Mucosa of rectum (tissue), 2 donors: ENCODE measurements around the gene PTPRU.

Experiments used
- H3K27ac ChIP-seq, 2 donors: one replicate each; pipeline ENCODE4 v1.7.0; 2013; ENCODE audit warnings: inconsistent platforms in 2 of 2, low read depth in 2 of 2, low read length in 2 of 2
- H3K27me3 ChIP-seq, 2 donors: one replicate each; pipeline ENCODE4 v1.7.0; 2013; ENCODE audit warnings: low read length in 2 of 2; ENCODE audit not compliant: control insufficient read depth in 2 of 2, insufficient read depth in 2 of 2
- H3K36me3 ChIP-seq, 2 donors: one replicate each; pipeline ENCODE4 v1.7.0; 2013; ENCODE audit warnings: low read length in 2 of 2; ENCODE audit not compliant: control insufficient read depth in 2 of 2, insufficient read depth in 2 of 2
- H3K4me1 ChIP-seq, 2 donors: one replicate each; pipeline ENCODE4 v1.7.0; 2013; ENCODE audit warnings: low read length in 2 of 2, mild to moderate bottlenecking in 1 of 2; ENCODE audit not compliant: control insufficient read depth in 2 of 2, insufficient read depth in 2 of 2
- H3K4me3 ChIP-seq, 2 donors: one replicate each; pipeline ENCODE4 v1.7.0; 2013; ENCODE audit warnings: low read length in 2 of 2
- H3K9ac ChIP-seq, 2 donors: one replicate each; pipeline ENCODE4 v1.7.0; 2013; ENCODE audit warnings: low read length in 2 of 2, low read depth in 1 of 2, mild to moderate bottlenecking in 1 of 2
- H3K9me3 ChIP-seq, 2 donors: one replicate each; pipeline ENCODE4 v1.7.0; 2013; ENCODE audit warnings: low read length in 2 of 2; ENCODE audit not compliant: control insufficient read depth in 2 of 2
- donor health status: healthy.
- donor health status: Normal muscosa, but diverticular disease.

The PTPRU gene

DNA sequence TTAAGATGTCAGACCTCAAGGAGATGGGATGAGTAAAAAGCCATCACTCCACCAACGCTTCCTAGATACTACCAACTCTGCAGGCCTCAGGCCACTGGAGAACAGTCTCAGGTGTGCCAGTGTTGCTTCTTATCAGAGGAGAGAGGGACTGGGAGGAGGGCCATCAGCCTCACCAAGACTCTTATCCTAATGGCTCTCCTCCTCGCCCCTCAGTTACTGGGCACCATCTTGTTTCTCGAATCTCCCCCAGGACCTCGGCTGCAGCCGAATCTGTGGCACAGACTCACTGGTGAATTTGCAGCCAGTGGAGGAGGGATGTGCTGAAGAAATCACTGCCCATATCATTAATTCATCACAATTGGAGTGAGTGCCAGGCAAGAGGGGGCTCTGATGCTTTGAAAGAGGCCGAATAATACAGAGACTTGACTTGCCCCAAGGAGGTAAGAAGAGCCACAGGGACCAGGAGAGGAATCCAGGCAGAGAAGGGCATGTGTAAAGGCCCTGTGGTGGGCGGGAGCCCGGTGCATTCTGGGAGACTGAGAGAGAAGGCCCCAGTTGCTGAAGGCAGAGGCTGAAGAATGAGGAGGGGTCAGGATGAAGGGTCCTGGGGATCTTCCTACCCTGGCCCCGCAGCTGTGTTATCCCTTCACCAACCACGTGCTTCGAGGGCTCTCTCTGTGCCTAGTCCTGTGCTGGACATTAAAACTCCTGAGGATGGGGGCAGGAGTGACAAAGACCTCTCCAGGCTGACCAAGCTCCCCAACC lies 129.8 kb downstream of the PTPRU start:
- Histone ChIP-seq H3K36me3 (no peaks in the 10 kb centered on the region), H3K27me3 (peaks cover 3 to 7% of the 10 kb centered on the region in 2 donors), H3K4me1 (no peaks in the 10 kb centered on the region), H3K27ac (no peak overlapping the region), H3K4me3 (no peak overlapping the region), H3K9me3 (no peaks in the 10 kb centered on the region), H3K9ac (no peak overlapping the region)

DNA sequence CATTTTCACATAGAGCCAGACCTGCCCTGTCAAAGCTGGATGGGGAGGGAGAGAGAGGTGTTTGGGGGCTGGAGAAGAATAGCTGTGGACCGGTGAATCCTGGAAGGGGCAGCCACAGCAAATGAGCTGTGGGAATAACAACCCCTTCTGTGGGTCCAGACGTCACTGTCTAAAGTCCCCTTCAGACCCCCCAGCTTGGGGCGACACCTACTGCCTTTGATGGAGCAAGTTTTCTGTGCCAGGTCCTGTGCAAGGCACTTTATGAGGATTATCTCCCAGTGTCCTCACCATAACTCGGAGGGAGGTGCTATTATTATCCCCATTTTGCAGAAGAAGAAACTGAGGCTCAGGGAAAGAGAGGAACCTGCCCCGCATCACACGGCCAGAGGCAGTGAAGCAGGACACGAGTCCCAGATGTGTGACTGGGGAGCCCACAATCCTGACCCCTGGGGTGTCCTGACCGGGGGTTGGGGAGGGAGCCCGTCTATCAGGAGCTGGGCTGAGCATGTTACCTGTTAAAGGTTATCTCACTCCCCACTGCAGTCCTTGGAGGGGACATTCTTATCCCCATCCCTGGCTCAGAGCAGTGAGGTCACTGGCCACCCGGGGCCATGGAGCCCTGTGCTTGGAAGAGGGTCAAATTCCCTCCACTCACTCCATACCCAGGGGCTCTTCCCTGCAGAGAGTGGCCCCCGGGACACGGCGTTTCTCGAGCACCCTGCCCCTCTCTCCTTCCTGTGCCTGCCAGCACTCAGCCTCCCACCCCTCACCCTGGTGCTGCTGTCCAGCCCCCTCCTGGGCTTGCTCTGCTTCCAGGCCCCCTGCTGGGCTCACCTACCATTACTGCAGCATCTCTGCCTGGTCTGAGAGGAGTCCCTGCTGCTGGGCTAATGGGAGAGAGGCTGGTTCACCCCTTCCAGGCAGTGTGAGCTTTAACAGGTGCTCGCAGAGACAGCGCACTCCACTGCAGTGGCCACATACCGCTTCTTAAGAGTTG lies 132.9 kb downstream of the PTPRU start:
- Histone ChIP-seq H3K27me3 (peaks cover 2 to 3% of the 10 kb centered on the region in 2 donors), H3K4me3 (no peak overlapping the region), H3K27ac (no peak overlapping the region), H3K36me3 (no peaks in the 10 kb centered on the region), H3K9me3 (no peaks in the 10 kb centered on the region), H3K9ac (no peak overlapping the region), H3K4me1 (no peaks in the 10 kb centered on the region)

DNA sequence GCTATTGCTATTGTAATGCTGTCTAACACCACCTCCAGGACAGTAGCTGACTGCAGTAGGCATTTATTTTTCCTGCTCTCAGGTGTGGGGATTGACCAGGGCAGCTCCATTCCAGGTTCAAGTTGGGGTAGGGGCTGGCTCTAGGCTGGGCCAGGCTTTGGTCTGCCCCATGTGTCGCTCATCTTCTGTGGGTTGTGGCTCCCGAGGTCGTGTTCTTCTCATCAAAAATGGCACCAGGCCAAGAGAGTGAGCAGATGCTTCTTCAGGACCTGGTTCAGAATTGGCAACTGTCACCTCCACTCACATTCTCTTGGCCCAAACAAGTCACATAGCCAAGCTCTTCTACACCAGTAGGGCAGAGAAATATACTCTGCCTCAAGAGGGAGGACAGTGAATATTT lies 133.7 kb downstream of the PTPRU start:
- Histone ChIP-seq H3K4me3 (no peak overlapping the region), H3K9me3 (no peaks in the 10 kb centered on the region), H3K27ac (no peak overlapping the region), H3K9ac (no peak overlapping the region), H3K27me3 (peaks cover 2 to 3% of the 10 kb centered on the region in 2 donors), H3K4me1 (no peaks in the 10 kb centered on the region), H3K36me3 (no peaks in the 10 kb centered on the region)

DNA sequence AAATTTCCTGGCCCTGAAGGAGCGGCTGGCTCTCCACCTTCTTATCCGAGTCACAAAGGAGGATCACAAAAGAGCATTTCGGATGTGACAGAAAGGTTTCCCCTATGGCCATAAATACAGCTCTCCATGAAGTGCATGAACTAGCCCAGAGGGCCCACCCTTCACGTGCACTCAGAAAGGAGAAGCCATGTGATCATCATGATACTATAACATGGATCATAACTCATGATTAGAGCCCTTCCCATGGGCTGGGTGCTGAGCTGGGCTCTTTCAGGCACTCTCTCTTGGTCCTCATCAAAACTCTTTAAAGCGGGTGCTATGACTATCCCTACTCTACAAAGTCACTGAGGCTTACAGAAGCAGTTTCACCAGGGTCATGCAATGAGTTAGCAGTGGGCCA lies 135.0 kb downstream of the PTPRU start:
- Histone ChIP-seq H3K4me3 (no peak overlapping the region), H3K36me3 (no peaks in the 10 kb centered on the region), H3K27me3 (peaks cover 2 to 3% of the 10 kb centered on the region in 2 donors), H3K9ac (no peak overlapping the region), H3K27ac (no peak overlapping the region), H3K9me3 (no peaks in the 10 kb centered on the region), H3K4me1 (no peaks in the 10 kb centered on the region)

DNA sequence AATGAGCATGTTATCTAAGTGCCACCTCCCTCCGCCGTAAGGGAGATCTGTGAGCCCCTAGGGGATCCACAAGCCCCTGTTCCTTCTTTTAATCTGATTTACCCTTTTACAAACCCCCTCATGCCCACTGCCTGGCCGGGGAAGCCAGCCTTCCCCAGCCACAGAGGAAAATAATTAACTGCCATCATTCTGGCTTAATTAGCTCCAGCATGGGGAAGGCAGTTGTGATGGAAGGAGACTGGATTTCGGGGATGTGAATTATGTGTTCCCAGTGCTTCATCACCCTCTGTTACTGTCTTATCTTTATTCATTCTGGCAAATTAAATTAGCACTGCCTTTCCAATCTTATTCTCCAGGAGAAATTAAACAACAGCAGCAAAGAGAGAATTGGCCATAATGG lies 135.8 kb downstream of the PTPRU start:
- Histone ChIP-seq H3K4me3 (no peak overlapping the region), H3K36me3 (no peaks in the 10 kb centered on the region), H3K9ac (no peak overlapping the region), H3K4me1 (no peaks in the 10 kb centered on the region), H3K27me3 (peaks cover 2 to 3% of the 10 kb centered on the region in 2 donors), H3K27ac (no peak overlapping the region), H3K9me3 (no peaks in the 10 kb centered on the region)
